Activated CD4-positive, alpha-beta T cell treated with anti-CD3 and anti-CD28 coated beads, Interleukin-2, amount 50 U/mL, for 48 hours (primary cell): ENCODE measurements around the gene SLC16A8.
"Not testable (repeated sequence)": the region's sequence is repeated elsewhere in the genome, so short reads cannot be mapped to it uniquely, and the experiment has no call there.

Experiments
- DNase-seq, 2 experiments: peaks; one replicate each; pipeline ENCODE4 v3.0.0-alpha.2; 2020

SLC16A8 gene

DNA sequence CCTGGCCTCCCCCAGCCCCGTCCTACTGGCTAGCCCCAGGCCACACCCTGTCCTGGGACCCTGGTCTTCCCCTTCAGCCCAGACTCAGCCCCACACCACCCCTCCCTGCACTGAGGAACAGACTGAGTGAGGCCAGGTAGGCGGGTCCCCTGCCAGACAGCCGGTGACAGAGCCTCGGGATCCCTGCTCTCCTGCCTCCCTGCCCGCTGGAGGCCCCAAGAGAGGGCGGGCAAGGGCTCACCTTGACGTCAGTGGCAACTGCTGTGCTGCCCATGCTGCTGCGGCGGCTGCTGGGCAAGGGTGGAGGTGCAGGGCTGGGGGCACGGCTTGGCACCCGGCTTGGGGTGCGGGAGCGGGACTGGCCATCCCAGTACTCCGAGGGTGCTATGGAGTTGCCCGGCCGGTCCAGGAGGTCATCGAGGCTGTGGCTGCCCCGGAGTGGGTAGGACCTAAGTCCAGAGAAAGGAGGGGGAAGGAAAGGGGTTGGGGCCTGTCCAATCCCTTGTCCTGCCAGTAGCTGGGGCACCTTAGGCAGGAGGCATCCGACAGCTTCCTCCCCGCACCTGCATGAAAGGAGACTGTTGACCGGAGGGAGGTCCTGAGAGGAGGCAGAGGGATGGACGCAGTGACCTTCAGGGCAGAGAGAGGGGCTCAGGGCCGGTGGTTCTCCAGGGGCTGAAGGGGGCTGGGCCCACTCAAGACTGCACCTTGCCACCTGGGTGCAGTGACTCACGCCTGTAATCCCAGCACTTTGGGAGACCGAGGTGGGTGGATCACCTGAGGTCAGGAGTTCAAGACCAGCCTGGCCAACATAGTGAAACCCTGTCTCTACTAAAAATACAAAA is 2.2 kb upstream of the SLC16A8 start:
- DNase-seq: no peak

DNA sequence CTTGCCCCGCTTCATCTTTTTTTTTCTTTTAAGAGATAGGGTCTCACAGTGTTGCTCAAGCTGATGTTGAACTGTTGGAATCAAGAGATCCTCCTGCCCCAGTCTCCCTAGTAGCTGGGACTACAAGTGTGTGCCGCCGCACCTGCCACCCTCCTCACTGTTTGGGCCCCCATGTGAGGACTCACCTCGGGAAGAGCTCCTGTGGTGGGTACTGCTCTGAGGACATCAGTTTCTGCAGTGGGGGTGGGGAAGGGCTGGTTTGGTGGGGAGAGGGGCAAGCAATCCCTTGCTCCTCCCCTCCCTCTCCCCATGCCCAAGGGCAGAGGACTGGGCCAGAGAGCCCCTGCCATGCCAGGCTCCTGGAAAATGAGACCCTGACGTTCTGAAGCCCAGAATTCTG is 1.5 kb upstream of the SLC16A8 start:
- no peak for DNase-seq

DNA sequence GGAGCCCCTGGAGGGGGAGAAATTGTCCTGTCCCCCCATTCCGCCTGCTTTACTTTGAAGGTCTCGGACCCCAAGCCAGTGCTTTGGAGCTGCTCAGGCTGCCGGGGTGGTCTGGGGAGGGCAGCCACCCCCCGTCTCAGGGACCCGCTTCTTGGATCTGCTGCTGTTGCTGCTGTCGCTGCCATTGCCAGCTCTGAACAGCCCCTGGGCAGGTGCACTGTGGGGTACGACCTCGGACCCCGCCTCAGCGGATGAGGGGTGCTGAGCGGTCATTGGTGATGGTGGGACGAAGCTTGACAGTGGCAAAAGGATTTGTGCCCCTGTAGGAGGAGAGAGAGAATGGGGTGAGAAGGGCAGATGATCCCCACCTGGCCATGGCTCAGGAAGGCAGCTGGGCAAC is 1.1 kb upstream of the SLC16A8 start:
- no peak for DNase-seq

- no peak for DNase-seq
Measured at GRCh38 chr22:38082986-38083710, 836 bp downstream of the SLC16A8 start.

GRCh38 chr22:38081941-38082828 is 1.8 kb downstream of the SLC16A8 start:
- peak in 1 of 2 experiments; percentile 18 for DNase-seq

GRCh38 chr22:38081636-38081940 is 2.4 kb downstream of the SLC16A8 start:
- no peak for DNase-seq

DNA sequence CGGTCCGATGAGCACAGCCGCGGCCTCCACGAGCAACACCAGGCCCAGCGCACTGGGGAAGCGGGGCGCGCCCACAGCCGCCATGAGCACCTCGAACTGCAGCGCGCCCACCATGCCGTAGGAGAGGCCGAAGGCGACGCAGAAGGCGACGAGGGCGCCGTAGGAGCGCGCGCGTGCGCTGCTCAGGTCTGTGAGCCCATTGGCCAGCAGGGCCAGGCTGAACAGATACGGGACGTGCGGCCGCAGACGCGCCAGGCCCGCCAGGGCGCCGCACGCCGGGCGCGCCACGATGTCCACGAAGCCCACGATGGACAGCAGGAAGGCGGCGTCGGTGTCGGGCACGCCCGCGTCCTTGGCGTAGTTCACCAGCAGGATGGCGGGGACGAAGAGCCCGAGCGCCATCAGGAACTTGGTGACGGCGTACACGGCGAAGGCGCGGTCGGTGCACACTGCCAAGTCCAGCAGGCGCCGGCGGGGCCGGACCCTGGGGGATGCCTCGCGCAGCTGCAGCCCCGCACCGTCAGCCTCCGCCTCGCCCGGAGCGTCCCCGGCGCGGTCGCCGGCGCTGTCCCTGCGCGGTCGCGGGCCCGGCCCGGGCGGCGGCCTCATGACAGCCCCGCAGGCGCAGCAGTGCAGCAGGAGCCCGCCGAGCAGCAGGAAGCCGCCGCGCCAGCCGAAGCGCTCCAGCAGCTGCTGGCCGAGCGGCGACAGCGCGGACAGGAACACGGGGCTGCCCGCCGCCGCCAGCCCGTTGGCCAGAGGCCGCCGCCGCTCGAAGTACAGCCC is 2.9 kb downstream of the SLC16A8 start:
- DNase-seq: peak; percentile 14 to 18

DNA sequence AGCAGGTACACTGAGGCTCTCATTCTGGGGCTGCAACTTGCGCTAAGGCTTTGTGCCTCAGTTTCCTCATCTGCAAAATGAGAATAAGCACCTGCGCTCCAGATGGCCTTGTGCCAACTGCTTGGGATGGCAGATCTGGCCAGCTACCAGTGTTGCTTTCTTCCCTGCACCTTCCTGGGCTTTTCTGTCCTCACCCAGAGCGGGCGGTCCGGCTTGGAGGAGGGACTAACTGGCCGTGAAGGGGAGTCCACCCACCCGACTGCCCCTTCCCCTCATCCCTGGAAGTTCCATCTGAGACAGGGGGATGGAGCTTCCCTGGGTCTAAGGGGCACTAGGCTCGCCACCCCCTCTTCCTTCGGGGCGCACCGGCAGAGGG is 3.5 kb downstream of the SLC16A8 start:
- DNase-seq: no peak

DNA sequence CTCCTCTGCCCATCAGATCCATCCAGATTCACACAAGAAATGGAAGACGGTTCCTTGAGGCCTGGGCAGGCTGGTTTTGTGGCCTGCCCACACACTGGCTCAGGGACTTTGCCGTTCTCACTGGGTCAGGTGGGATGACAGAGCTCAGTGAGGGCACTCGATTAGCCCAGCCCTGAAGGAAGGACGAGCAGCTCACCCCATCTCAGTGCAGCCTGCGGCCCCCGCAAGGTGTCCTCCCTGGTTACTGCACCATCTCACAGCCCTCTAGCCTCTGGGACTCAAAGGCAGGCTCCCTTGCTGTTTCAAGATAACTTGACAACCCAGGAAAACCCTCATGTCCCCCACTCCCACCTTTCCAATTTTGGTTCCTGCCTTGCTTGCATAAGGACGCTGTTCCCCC is 4.2 kb downstream of the SLC16A8 start:
- no peak for DNase-seq

- DNase-seq: not testable (repeated sequence)
Measured at GRCh38 chr22:38079208-38079607, 4.8 kb downstream of the SLC16A8 start.

DNA sequence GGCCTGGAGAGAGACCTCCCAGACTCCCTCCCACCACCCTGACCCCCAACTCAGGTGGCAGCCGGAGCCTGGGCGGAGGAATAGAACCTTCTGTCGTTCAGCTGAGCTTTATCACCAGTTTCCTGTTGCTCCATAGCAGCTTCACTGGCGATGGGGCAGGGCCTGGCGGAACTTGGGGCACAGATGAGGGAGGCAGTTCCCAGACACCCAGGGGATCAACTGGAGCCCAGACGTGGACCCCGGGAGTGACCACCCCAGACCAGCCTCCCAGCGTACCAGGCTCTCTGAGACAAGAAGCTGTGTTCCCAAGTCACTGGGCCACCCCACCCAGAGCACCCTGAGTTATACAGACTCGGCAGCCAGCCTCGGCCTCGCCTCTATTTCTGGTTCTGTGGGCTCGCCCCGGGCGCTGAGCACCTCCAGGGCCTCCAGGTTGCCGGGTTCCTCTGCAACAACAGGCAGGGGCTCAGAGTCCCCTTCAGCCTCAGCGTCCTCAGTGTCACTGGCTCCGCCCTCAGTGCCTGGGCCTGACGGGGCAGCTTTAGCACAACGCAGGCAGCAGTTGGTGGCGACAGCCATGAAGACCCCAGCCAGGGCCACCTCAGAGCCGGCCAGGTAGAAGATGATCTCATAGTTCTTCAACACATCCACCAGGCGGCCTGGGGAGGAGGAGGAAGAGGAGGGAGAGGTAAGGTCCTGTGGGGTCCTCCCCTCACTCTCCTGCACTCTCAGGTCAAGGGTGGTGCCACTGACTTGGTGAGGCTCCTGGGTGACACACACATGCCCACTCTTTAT is 5.7 kb downstream of the SLC16A8 start:
- no peak for DNase-seq

DNA sequence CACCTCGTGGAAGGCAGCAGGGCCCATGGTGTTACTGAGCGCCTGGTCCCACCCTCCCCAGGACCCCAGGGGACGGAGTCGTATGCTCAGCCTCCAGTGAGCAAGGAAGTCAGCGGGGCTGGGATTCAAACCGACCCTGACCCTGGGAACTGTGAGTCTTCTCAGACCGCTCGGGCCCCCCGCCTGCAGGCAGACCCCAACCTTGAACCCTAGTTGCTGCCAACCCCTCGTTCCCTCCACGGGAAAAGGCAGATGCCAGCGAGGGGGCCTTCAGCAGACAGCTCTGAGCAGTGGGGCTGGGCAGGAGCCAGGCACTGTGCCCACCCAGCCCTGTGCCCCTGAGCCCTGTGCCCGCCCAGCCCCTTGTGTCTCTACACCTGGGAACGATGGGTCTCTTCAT is 6.4 kb downstream of the SLC16A8 start:
- DNase-seq: no peak

DNA sequence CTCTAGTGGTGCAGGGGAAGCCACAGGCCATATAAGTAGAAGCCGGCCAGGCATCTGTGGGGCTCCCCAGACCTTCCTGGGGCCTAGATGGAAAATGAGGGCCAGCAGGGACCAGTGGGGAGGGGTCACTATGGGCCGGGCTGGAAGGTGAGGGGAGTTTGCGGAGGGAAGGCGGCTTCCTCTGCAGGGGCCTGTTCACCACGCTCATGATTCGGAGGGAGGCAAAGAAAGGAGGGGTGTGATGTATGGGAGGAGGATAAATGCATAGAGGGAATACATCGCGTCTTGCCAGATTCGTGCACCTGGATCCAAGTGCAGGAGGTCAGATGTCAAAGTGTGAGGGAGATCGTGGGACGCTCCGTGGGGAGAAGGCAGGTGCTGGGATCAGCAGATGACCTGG is 6.9 kb downstream of the SLC16A8 start:
- no peak for DNase-seq

GRCh38 chr22:38075961-38076360 is 8.0 kb downstream of the SLC16A8 start:
- DNase-seq: no peak

DNA sequence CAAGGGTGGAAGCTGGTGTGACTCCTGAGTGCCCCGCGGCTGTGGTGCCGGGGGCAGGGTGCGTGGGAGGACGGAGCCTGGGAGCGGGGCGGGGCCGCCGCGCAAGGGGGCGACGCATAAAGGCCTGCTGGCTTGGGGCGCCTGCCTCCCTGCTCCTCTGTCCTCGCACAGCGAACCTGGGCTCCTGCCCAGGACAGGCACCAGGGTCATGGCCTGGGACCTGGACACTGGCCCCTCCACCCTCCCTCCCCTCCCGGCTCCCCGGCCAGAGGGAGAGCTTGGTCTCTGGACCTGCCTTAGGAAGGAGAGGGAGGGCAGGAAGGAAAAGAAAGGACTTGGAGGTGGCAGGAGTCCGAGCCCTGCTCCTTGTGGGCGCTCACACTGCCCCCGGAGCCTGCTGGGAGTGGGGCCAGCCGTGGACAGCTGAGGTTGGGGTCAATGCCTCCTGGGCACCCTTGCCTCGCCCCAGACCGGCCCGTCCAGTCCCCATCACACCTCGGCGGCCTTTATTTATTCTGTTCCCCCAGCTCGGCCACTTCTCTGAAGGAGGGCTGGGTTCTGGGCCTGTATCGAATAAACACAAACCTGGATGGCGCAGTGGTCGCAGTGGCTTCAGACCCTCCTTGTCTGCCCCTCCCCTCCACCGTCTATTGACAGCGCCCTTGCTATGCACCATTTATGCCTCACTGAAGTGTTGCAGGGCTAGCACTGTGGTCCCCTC is 8.7 kb downstream of the SLC16A8 start:
- DNase-seq: no peak

DNA sequence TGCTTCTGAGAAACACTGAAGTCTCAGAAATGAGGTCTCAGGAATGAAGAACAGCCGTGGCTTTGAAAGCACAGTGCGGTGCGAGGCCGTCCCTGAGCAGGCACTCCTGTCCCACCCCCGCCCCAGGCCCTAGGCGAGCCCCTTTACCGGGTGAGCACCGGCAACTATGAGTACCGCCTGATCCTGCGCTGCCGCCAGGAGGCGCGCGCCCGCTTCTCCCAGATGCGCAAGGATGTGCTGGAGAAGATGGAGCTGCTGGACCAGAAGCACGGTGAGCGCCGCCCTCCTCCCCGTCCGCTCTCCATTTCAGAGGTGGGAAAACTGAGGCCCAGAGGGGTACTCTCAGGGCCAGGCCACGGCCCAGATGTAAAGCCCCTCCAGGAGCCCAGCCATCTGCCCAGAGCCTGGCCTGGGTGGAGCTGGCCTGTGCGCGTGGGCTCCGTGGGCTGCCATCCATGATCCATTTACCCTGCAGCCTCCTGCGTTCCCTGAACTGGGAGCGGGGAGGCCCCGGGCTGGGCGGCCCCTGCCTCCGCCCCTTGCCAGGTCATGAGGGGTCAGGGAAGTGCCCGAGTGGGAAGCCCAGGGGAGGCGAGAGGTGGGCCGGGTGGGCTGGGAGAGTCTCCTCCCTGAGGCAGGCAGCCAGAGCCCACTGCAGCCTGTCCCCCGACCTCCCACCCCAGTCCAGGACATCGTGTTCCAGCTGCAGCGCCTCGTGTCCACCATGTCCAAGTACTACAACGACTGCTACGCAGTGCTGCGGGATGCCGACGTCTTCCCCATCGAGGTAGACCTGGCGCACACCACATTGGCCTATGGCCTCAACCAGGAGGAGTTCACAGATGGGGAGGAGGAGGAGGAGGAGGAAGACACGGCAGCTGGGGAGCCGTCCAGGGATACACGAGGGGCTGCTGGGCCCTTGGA is 9.5 kb downstream of the SLC16A8 start:
- no peak for DNase-seq

DNA sequence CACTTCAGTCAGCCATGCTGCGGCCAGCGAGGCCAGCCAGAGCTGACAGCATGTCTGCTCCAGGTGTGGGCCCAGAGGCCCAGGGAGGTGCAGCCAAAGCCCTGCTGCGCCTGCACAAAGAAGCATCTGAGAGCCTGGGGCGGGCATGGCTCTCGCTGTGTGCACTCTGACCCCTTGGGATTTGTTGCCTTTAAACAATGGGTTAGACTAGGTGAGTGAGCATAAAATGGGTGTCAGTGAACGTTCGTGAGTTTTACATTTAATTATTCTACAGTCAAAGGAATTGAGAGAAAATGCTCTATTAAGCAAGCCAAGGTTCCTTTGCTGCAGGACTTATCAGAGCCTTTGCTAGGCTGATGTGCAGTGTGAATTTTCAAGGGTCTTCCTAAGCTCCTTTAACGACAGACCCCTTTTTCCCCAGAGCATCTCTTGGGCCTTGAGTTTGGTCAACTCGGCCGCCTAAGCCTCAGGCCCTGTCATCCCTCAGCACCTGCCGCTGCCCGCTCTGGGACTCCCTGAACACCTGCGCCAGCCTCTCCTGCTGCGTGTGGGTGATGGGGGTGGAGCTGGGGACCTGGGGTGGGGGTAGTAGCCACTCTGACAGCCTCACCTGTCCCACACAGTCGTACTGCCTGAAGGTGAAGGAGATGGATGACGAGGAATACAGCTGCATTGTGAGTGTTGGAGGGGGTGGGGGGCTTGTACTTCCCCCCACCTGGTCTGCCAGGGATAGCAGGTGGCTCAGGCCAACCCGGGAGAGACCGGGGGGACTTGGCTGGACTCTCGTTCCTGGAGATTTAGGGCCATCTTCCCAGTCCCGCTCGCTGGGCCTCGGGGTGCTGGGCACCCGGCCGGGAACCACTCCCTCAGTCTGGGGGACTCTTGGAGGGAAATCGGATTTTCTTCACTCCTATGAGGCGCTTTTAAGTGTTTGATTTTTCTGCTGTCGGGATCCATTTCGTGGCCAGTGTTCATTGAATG is 10.5 kb downstream of the SLC16A8 start:
- no peak for DNase-seq

DNA sequence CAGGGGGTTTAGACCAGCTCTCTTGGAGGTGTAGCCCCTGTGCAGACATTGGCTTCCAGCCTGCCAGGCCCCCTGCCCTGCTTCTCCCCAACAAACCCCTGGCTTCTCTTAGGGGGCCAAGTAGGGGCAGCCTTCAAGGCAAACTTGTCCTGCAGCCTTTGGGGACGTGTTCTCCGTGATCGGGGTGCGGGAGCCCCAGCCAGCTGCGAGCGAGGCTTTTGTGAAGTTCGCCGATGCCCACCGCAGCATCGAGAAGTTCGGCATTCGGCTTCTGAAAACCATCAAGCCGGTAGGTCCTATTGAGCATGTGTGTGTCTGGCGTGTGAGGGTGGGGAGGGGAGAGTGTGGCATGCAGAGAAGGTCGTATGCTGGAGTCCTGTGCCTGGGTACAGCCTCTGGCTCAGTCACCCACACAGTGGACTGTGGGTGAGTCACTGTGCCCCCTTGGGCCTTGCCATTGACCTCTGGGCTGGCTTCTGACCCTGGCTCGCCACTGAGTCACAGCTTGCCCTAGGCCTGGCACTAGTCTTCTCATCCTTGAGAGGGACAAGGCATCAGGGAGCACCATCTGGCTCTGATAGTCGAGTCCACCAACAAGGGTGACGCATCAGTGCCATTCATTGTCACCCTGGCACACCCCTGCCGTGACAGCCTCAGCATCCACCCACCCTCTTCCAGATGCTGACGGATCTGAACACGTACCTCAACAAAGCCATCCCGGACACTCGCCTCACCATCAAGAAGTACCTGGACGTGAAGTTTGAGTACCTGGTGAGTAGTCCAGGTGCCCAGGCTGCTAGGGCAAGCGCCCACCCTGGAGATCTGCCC is 11.4 kb downstream of the SLC16A8 start:
- DNase-seq: no peak
